Type B pancreatic cell (in vitro differentiated cells): ENCODE results near the gene FA2H. TPM values are rescaled to one million over a fixed set of nuclear protein-coding genes. Genes with fewer than 3 reads are reported as not detected.
"Not testable (repeated sequence)": the region's sequence is repeated elsewhere in the genome, so short reads cannot be mapped to it uniquely, and the experiment has no call there.

Experiments
- DNase-seq: peaks from one replicate; pipeline ENCODE4 v3.0.0; 2021; ENCODE audit warnings: mixed read lengths; ENCODE audit not compliant: unreplicated experiment; ENCODE audit errors: extremely low spot score
- H3K27ac Mint-ChIP-seq: 2 replicates; pipeline ENCODE4 v1.8.0; 2021; ENCODE audit warnings: mild to moderate bottlenecking, mixed read lengths
- H3K27me3 Mint-ChIP-seq: 2 replicates; pipeline ENCODE4 v1.8.0; 2021; ENCODE audit warnings: mixed read lengths
- H3K36me3 Mint-ChIP-seq: 2 replicates; pipeline ENCODE4 v1.8.0; 2021; ENCODE audit warnings: mixed read lengths
- H3K4me1 Mint-ChIP-seq: one replicate; pipeline ENCODE4 v1.8.0; 2021; ENCODE audit warnings: mixed read lengths; ENCODE audit not compliant: unreplicated experiment
- H3K4me3 Mint-ChIP-seq: 2 replicates; pipeline ENCODE4 v1.8.0; 2021; ENCODE audit warnings: mild to moderate bottlenecking, mixed read lengths
- H3K9me3 Mint-ChIP-seq: 2 replicates; pipeline ENCODE4 v1.8.0; 2021; ENCODE audit warnings: mixed read lengths
- CTCF ChIP-seq: fragments of 200-600 bp; sonication (generic); conservative IDR thresholded peaks from 2 replicates; pipeline ENCODE4 v1.5.0; 2021; ENCODE audit warnings: antibody characterized with exemption, mild to moderate bottlenecking
- total RNA-seq: library from RNA; stranded (reverse); gene quantifications from 2 replicates; pipeline ENCODE4 v1.2.1, GENCODE V29; 2021; ENCODE audit warnings: low replicate concordance

FA2H gene
- total RNA-seq, 1 donor from 2014 or later: 5.0 TPM

GRCh38 chr16:74673876-74674275 lies 100.7 kb downstream of the FA2H start:
- H3K36me3 Mint-ChIP-seq: no peaks in the 10 kb centered on the region
- H3K27ac Mint-ChIP-seq: no peak overlapping the region
- no peak for DNase-seq
- H3K9me3 Mint-ChIP-seq: no peaks in the 10 kb centered on the region
- no peak overlapping the region for H3K4me3 Mint-ChIP-seq
- no peak for TF ChIP-seq CTCF
- peaks cover 25% of the 10 kb centered on the region for H3K27me3 Mint-ChIP-seq
- no peaks in the 10 kb centered on the region for H3K4me1 Mint-ChIP-seq

DNA sequence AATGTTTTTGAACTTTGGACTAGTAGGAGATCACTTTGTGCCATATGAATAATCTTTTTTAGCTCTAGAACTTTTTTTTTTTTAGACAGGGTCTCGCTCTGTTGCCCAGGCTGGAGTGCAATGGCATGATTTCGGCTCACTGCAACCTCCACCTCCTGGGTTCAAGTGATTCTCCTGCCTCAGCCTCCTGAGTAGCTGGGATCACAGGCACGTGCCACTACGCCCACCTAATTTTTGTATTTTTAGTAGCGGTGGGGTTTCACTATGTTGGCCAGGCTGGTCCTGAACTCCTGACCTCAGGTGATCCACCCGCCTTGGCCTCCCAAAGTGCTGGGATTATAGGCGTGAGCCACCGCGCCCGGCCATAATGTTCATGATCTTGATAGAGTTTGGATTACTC lies 105.7 kb downstream of the FA2H start:
- peaks cover 14% of the 10 kb centered on the region for H3K27me3 Mint-ChIP-seq
- not testable (repeated sequence) for H3K4me3 Mint-ChIP-seq, H3K9me3 Mint-ChIP-seq, H3K27ac Mint-ChIP-seq, DNase-seq
- H3K4me1 Mint-ChIP-seq: peaks cover 12% of the 10 kb centered on the region
- peaks cover 11% of the 10 kb centered on the region for H3K36me3 Mint-ChIP-seq

DNA sequence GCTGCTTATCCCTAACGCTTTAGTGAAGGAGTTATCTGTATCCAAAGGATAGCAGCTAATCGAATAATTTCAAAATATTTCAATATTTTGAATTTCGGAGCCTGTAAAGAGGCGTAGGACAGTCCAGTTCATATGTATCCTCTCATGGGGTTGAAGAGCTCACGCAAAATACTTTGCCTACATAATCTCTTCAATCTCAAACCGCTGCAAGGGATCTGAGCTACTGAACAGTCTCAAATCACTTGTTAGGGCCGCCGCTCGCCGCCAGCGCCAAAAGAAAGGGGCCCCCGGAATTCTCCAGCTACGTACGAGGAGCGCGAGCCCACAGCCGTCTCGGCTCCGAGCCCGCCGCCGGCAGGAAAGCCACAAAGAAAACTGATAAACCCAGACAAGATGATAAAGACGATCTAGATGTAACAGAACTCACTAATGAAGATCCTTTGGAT lies 107.3 kb downstream of the FA2H start:
- no peak for DNase-seq
- Mint-ChIP-seq H3K9me3 (peaks cover 7% of the 10 kb centered on the region), H3K27ac (peak overlapping the region; percentile 98), H3K27me3 (peaks cover 5% of the 10 kb centered on the region), H3K4me3 (peak overlapping the region; percentile 99), H3K4me1 (peaks cover 15% of the 10 kb centered on the region), H3K36me3 (peaks cover 15% of the 10 kb centered on the region)
- TF ChIP-seq CTCF: no peak

DNA sequence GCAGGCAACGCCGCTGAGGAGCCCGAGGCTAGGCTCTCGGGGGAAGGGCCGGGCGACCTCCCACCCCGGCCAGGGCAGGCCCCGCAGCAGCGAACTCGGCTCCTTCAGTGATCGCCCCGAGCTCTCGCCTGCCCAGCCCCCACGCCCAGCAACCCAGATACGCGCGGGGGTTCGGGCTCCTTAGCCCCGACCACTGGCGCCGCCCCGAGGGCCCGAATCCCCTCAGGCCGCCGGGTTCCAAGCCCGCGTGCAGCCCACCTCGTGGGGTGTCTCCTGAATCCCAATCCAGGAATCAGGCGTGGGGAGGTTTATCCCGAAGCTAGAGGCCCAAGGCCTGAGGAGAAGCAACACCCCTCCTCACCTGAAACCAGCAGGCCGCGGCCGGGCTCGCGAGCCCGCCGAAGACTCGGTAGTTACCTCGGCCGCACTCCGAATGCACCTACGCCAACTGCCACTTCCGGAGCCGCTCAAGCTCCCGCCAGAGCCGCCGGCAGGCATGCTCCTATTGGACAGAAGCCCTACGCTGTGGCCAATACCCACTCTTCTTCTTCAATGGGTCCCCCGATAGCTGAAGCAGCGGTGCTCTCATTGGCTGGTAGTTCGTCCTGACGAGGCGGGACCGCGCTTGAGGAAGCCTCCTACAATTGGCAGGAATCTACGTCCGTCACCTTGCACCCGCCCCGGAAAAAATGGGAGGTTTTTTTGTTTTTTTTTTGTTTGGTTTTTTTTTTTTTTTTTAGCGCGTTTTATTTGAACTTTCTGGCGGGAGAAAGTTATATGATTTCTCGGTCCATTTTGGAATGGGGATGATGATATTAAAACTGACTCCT lies 108.0 kb downstream of the FA2H start, which contains the start of gene RFWD3:
Gene RFWD3, minus strand, starts transcription at position 453 of the 830 bp plus-strand sequence. CDS start 5,428 bp downstream, outside the sequence.
- no peaks in the 10 kb centered on the region for H3K27me3 Mint-ChIP-seq
- no peak for TF ChIP-seq CTCF
- peak within 1 kb of the TSS; percentile 99 for H3K4me3 Mint-ChIP-seq
- DNase-seq: peak; percentile 95
- H3K9me3 Mint-ChIP-seq: peaks cover 7% of the 10 kb centered on the region
- H3K27ac Mint-ChIP-seq: peak within 1 kb of the TSS; percentile 98
- H3K36me3 Mint-ChIP-seq: peaks cover 17% of the 10 kb centered on the region
- peaks cover 15% of the 10 kb centered on the region for H3K4me1 Mint-ChIP-seq

DNA sequence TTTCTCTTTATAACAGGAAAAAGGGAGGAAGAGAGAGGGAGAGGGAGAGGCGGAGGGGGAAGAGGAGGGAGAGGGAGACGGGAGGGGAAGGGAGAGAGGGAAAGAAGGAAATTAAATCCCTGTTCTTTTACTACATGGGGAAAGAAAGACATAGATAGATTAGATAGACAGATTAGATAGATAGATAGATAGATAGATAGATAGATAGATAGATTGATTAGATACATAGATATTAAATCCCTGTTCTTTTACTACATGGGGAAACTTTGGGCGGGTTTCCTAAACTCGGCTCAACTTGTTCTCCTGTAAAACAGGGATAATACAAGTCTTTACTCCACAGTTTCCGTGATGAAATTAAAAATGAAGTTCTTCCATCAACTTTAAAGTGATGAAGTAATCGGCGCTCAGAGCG lies 108.6 kb downstream of the FA2H start:
- peak overlapping the region; percentile 41 for H3K27ac Mint-ChIP-seq

More for the DNA sequence above, 108.6 kb downstream of the FA2H start:
- H3K4me3 Mint-ChIP-seq: peak overlapping the region; percentile 99
- peaks cover 15% of the 10 kb centered on the region for H3K4me1 Mint-ChIP-seq
- peaks cover 18% of the 10 kb centered on the region for H3K36me3 Mint-ChIP-seq
- no peaks in the 10 kb centered on the region for H3K27me3 Mint-ChIP-seq
- H3K9me3 Mint-ChIP-seq: peaks cover 7% of the 10 kb centered on the region
- no peak for DNase-seq
- TF ChIP-seq CTCF: no peak

Other genes starting within 250 kb of the FA2H start
- 128 and 144 TPM in 2 replicates for gene GLG1, start 167.7 kb downstream of the FA2H start, total RNA-seq
- 35.2 and 51.8 TPM in 2 replicates for gene RFWD3, start 107.9 kb downstream of the FA2H start, total RNA-seq
- 0.58 and 2.8 TPM in 2 replicates for gene MLKL, start 74.0 kb downstream of the FA2H start, total RNA-seq
- 85.9 and 88.9 TPM in 2 replicates for gene WDR59, start 210.3 kb upstream of the FA2H start, total RNA-seq
- gene ZNRF1, start 224.2 kb upstream of the FA2H start, total RNA-seq: 38.4 and 49.2 TPM in 2 replicates